ENCODE measurements around the gene C2.

Gene C2

GRCh38 chr6:31927242-31927862, at the start of gene C2:
Gene C2, plus strand, starts transcription at chr6:31927717. Its CDS starts 36 bp downstream, at chr6:31927753.
- peak in 1 of 56 donors; percentile 25 for DNase-seq

GRCh38 chr6:31878222-31878621, 49.3 kb upstream of the C2 start:
- no peak for DNase-seq

- DNase-seq, result no peak
Observed at GRCh38 chr6:31878726-31879125, 48.8 kb upstream of the C2 start, which contains the start of gene SLC44A4. Gene SLC44A4, minus strand, starts transcription at chr6:31878997. Its CDS starts 17 bp downstream, at chr6:31878980.

GRCh38 chr6:31879143-31879542, 48.4 kb upstream of the C2 start:
- DNase-seq, result no peak

GRCh38 chr6:31879901-31880300, 47.6 kb upstream of the C2 start:
- no peak for DNase-seq

- no peak for DNase-seq
Observed at GRCh38 chr6:31880616-31881015, 46.9 kb upstream of the C2 start.

GRCh38 chr6:31881136-31881859, 46.2 kb upstream of the C2 start:
- DNase-seq, result no peak

GRCh38 chr6:31882344-31882743, 45.2 kb upstream of the C2 start:
- peak in 3 of 56 donors; percentile 3 to 14 (median 11) for DNase-seq

GRCh38 chr6:31883676-31884075, 43.8 kb upstream of the C2 start:
- DNase-seq, result no peak

- DNase-seq, result no peak
Observed at GRCh38 chr6:31884528-31885035, 42.9 kb upstream of the C2 start.

GRCh38 chr6:31886541-31886991, 41.0 kb upstream of the C2 start:
- no peak for DNase-seq

GRCh38 chr6:31887173-31888007, 40.1 kb upstream of the C2 start:
- DNase-seq, result no peak

GRCh38 chr6:31888276-31889258, 39.0 kb upstream of the C2 start:
- peak in 4 of 56 donors; percentile 9 to 25 (median 16) for DNase-seq

- no peak for DNase-seq
Observed at GRCh38 chr6:31889331-31889972, 38.1 kb upstream of the C2 start.

GRCh38 chr6:31892821-31893220, 34.7 kb upstream of the C2 start:
- DNase-seq, result no peak

- no peak for DNase-seq
Observed at GRCh38 chr6:31896493-31896855, 31.0 kb upstream of the C2 start.

GRCh38 chr6:31896856-31897611, 30.5 kb upstream of the C2 start:
- peak in 3 of 56 donors; percentile 41 to 74 (median 63) for DNase-seq

GRCh38 chr6:31897612-31898382, 29.7 kb upstream of the C2 start, which contains the start of gene EHMT2:
Gene EHMT2, minus strand, starts transcription at chr6:31897698. Its CDS starts 21 bp downstream, at chr6:31897677.
- peak; percentile 40 to 91 (median 80) for DNase-seq
